Right lobe of liver (tissue), 6 donors: Measurements from ENCODE around the gene AP2M1. TPM values are rescaled to one million over a fixed set of nuclear protein-coding genes. Genes with fewer than 3 reads are reported as not detected.

Experiments
- ATAC-seq, 4 donors: fragments of 200-7000 bp; cut with Tn5 transposase; one replicate each; pipeline ENCODE4 v1.9.1; 2020; ENCODE audit warnings: mild to moderate bottlenecking in 4 of 4, moderate library complexity in 4 of 4
- DNase-seq, 3 donors: peaks; one replicate each; pipeline ENCODE4 v3.0.0-alpha.2; 2020
- H3K27ac ChIP-seq, 3 donors: fragments of 200-600 bp; one replicate each; pipeline ENCODE4 v1.8.0; 2022
- H3K27me3 ChIP-seq, 2 donors: fragments of 200-600 bp; one replicate each; pipeline ENCODE4 v1.8.0; 2022
- H3K36me3 ChIP-seq, 4 donors: fragments of 200-600 bp; sonication (generic) in 1 of 4; one replicate each; pipeline versions ENCODE4 v1.5.1 to v1.8.0; 2017 to 2022; ENCODE audit warnings: control low read depth in 1 of 4
- H3K4me1 ChIP-seq, 4 donors: fragments of 200-600 bp; sonication (generic) in 1 of 4; one replicate each; pipeline versions ENCODE4 v1.5.1 to v1.8.0; 2017 to 2022; ENCODE audit warnings: control low read depth in 1 of 4
- H3K4me3 ChIP-seq, 3 donors: fragments of 200-600 bp; one replicate each; pipeline ENCODE4 v1.8.0; 2022
- H3K9me3 ChIP-seq, 4 donors: fragments of 200-600 bp; sonication (generic) in 1 of 4; one replicate each; pipeline versions ENCODE4 v1.5.1 to v1.8.0; 2017 to 2022; ENCODE audit warnings: control low read depth in 1 of 4
- POLR2A ChIP-seq: fragments of 450-650 bp; IDR thresholded peaks from one replicate; pipeline ENCODE4 v1.6.1; 2017; ENCODE audit warnings: antibody characterized with exemption, mild to moderate bottlenecking
- WGBS: methylation state at CpG from one replicate; pipeline ENCODE4 v1.1.6; 2018; ENCODE audit warnings: low coverage, low lambda C conversion rate; ENCODE audit not compliant: insufficient coverage; ENCODE audit errors: missing lambda C conversion rate; 5-methylcytosine and 5-hydroxymethylcytosine counted together
- intact Hi-C, 2 donors: fragments of 100-400 bp; cut with DNase I; formaldehyde crosslinking; loops; one replicate each; pipeline versions ENCODE4 v1.11.2 to v1.14.1; 2022
- total RNA-seq, 6 experiments: library from RNA; depleted of rRNA in 2 of 6; stranded (reverse); fragments of >200 nt in 2 of 6; fragmentation: NEBNext Ultra II Directional in 3 of 6; extraction: Animal tissue kit (Norgen Biotek cat#: 25700) in 3 of 6; gene quantifications; one replicate each; pipeline versions ENCODE4 v1.1.0 to v1.2.4, GENCODE V29; 2016 to 2023
- TF ChIP-seq, protein P1 (sequence below), 4 donors: fragments of 200-600 bp in 3 of 4; fragments of 450-650 bp in 1 of 4; IDR thresholded peaks; one replicate each; pipeline versions ENCODE4 v1.5.1 to v1.8.0; 2016 to 2022; ENCODE audit warnings: antibody characterized with exemption in 4 of 4, mild to moderate bottlenecking in 2 of 4
- donor health status: DM: no; HTN: yes; CAD: no.
- donor health status: DM: no; HTN: no; CAD: no.
- donor health status: DM: no; HTN: no; CAD: no.
- donor health status: DM: no; HTN: yes; CAD: no.
- donor health status: DM: no; HTN: yes; CAD: no.

AP2M1 gene
- total RNA-seq, 6 experiments from 2014 or later: 87.4 to 119 (median 105) TPM

DNA sequence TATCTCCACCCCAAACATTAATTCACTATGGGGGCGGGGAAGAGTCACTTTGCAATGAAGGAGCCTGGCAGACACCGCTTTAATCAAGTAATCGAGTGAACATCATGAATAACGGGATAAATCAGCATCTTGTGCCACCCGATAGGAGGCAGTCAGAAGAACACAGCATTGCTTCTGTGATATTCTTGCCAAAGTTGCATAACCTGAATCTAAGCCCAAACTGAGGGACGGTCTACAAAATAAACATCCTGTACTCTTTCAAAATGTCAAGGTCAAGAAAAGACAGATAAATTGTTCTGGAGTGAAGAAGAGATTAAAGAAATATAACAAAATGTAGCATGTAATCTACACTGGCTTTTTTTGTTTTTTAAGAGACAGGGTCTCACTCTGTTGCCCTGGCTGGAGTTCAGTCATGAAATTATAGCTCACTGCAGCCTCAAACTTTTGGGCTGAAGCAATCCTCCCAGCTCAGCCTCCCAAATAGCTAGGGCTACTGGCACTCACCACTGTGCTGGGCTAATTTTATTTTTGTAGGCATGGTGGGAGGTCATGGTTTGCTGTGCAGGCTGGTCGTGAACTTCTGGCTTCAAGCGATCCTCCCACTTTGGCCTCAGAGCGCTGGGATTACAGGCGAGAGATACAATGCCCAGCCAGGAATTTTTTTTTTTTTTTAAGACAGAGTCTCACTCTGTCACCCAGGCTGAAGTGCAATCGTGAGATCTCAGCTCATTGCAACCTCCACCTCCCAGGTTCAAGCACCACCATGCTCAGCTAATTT lies 34.7 kb downstream of the AP2M1 start:
- H3K4me1 ChIP-seq: no peaks in the 10 kb centered on the region
- H3K36me3 ChIP-seq: no peaks in the 10 kb centered on the region
- no peaks in the 10 kb centered on the region for H3K27me3 ChIP-seq
- WGBS: 42% methylated on average over 11 of the region's 11 CpGs
- H3K9me3 ChIP-seq: no peaks in the 10 kb centered on the region
- ATAC-seq: peak in 2 of 4 donors; percentile 25 to 37
- no peak for DNase-seq
- no peak overlapping the region for H3K4me3 ChIP-seq
- H3K27ac ChIP-seq: no peak overlapping the region
- TF ChIP-seq, protein P1, sequence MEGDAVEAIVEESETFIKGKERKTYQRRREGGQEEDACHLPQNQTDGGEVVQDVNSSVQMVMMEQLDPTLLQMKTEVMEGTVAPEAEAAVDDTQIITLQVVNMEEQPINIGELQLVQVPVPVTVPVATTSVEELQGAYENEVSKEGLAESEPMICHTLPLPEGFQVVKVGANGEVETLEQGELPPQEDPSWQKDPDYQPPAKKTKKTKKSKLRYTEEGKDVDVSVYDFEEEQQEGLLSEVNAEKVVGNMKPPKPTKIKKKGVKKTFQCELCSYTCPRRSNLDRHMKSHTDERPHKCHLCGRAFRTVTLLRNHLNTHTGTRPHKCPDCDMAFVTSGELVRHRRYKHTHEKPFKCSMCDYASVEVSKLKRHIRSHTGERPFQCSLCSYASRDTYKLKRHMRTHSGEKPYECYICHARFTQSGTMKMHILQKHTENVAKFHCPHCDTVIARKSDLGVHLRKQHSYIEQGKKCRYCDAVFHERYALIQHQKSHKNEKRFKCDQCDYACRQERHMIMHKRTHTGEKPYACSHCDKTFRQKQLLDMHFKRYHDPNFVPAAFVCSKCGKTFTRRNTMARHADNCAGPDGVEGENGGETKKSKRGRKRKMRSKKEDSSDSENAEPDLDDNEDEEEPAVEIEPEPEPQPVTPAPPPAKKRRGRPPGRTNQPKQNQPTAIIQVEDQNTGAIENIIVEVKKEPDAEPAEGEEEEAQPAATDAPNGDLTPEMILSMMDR (IDR thresholded peaks at IDR 0.05): no peak
- intact Hi-C loops: no loop called here

DNA sequence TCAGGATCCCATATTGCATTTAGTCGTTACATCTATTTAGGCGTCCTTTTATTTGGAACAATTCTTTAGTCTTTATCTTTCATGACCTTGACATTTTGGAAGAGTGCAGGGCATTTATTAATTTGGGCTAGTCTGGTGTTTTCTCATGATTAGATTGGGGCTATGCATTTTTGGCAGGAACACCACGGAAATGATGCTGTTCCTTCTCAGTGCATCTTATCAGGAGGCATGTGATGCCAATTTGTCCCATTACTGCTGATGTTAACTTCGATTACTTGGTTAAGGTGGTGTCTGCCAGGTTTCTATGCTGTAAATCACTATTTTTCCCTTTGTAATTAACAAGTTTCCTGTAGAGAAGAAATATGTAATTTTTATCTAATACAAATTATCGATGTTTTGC lies 36.6 kb downstream of the AP2M1 start:
- Histone ChIP-seq H3K27ac (no peak overlapping the region), H3K4me3 (no peak overlapping the region), H3K4me1 (no peaks in the 10 kb centered on the region), H3K36me3 (no peaks in the 10 kb centered on the region), H3K27me3 (no peaks in the 10 kb centered on the region), H3K9me3 (no peaks in the 10 kb centered on the region)
- ATAC-seq (no peak), DNase-seq (no peak)
- 56% methylated on average over 5 of the region's 5 CpGs for WGBS
- no peak for TF ChIP-seq POLR2A
- TF ChIP-seq, protein P1 (IDR thresholded peaks at IDR 0.05): no peak
- intact Hi-C loops: no loop called here

DNA sequence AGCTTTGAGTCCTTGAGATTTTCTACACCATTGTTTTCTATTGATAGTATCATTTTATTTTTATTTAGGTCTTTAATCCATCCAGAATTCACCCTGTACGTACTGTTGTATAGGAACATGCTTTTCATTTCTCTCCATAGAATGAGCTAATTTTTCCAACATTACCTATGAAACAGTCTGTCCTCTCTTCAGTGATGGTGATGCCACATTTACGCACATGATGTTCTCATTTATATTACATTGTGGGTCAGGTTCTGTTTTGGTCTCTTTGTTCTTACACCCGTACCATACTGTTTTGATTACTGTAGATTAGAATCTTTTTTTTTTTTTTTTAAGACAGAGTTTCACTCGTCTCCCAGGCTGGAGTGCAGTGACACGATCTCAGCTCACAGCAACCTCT lies 37.1 kb downstream of the AP2M1 start:
- no peak for DNase-seq
- intact Hi-C loops: no loop called here
- Histone ChIP-seq H3K36me3 (no peaks in the 10 kb centered on the region), H3K9me3 (no peaks in the 10 kb centered on the region), H3K27ac (no peak overlapping the region), H3K4me3 (no peak overlapping the region), H3K4me1 (no peaks in the 10 kb centered on the region), H3K27me3 (no peaks in the 10 kb centered on the region)
- TF ChIP-seq, protein P1 (IDR thresholded peaks at IDR 0.05): no peak
- TF ChIP-seq POLR2A: no peak
- no peak for ATAC-seq
- WGBS: 52% methylated on average over 5 of the region's 5 CpGs

DNA sequence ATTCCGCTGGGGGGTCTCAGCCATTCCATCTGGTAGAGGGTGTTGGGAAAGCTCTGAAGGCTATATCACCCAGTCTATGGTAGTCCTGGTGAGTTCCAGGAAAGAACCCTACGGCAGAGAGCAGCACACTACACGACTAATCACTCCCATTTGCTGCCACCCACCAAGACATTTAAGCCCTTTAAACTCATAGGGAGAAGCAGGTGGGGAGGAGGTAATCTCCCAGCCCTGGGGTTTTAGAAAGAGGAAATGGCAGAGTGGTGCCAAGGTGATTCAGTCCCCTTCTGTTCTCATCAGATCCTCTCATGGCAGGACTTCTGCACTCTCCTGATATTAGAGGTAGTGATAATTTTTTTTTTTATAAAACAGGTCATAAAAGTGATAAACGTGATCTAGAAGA lies 44.2 kb downstream of the AP2M1 start:
- no peaks in the 10 kb centered on the region for H3K36me3 ChIP-seq
- no peaks in the 10 kb centered on the region for H3K9me3 ChIP-seq
- 34% methylated on average over 4 of the region's 4 CpGs for WGBS
- no peak for TF ChIP-seq POLR2A
- TF ChIP-seq, protein P1 (IDR thresholded peaks at IDR 0.05): no peak
- no peak overlapping the region for H3K27ac ChIP-seq
- no peak for ATAC-seq
- no peaks in the 10 kb centered on the region for H3K27me3 ChIP-seq
- H3K4me1 ChIP-seq: no peaks in the 10 kb centered on the region
- H3K4me3 ChIP-seq: no peak overlapping the region
- intact Hi-C loops: no loop called here
- no peak for DNase-seq
